SK-N-SH treated with all-trans-retinoic acid at 6 μM for 48 hours (cell line): ENCODE measurements around the gene FILIP1.

ENCODE experiments used
- ARNTL ChIP-seq: fragments of 450-650 bp; formaldehyde crosslinking; IDR thresholded peaks from 2 replicates; pipeline ENCODE4 v1.5.0; 2020; ENCODE audit warnings: low read depth, mild to moderate bottlenecking, moderate library complexity, borderline replicate concordance
- CREB5 ChIP-seq: fragments of 250-450 bp; sonication (Bioruptor Pico); IDR thresholded peaks from 2 replicates; pipeline ENCODE4 v1.5.1; 2020; ENCODE audit warnings: low read depth, mild to moderate bottlenecking, moderate library complexity
- CSRNP3 ChIP-seq: fragments of 250-450 bp; sonication (Bioruptor Pico); IDR thresholded peaks from 2 replicates; pipeline ENCODE4 v1.5.1; 2021; ENCODE audit warnings: mild to moderate bottlenecking, moderate library complexity
- PATZ1 ChIP-seq: fragments of 250-450 bp; sonication (Bioruptor Pico); IDR thresholded peaks from 2 replicates; pipeline ENCODE4 v1.8.0; 2020; ENCODE audit warnings: mild to moderate bottlenecking, moderate library complexity, borderline replicate concordance
- POU6F1 ChIP-seq: fragments of 250-450 bp; sonication (Bioruptor Pico); IDR thresholded peaks from 2 replicates; pipeline ENCODE4 v1.8.0; 2021; ENCODE audit warnings: low read depth, mild to moderate bottlenecking, moderate library complexity, borderline replicate concordance
- PPARA ChIP-seq: fragments of 250-450 bp; sonication (Bioruptor Pico); IDR thresholded peaks from 2 replicates; pipeline ENCODE4 v1.5.0; 2020; ENCODE audit warnings: mild to moderate bottlenecking, borderline replicate concordance
- RARB ChIP-seq: fragments of 250-450 bp; sonication (Bioruptor Pico); IDR thresholded peaks from 2 replicates; pipeline ENCODE4 v1.8.0; 2021; ENCODE audit warnings: mild to moderate bottlenecking, moderate library complexity
- TCF4 ChIP-seq: fragments of 250-450 bp; sonication (Bioruptor Pico); IDR thresholded peaks from 2 replicates; pipeline ENCODE4 v1.8.0; 2021; ENCODE audit warnings: mild to moderate bottlenecking, moderate library complexity, borderline replicate concordance
- TSHZ2 ChIP-seq: fragments of 250-450 bp; sonication (Bioruptor Pico); IDR thresholded peaks from 2 replicates; pipeline ENCODE4 v1.5.0; 2020; ENCODE audit warnings: mild to moderate bottlenecking, moderate library complexity
- ZFP3 ChIP-seq: fragments of 250-450 bp; sonication (Bioruptor Pico); IDR thresholded peaks from 2 replicates; pipeline ENCODE4 v1.5.0; 2020; ENCODE audit warnings: mild to moderate bottlenecking, moderate library complexity
- ZFP30 ChIP-seq: fragments of 450-650 bp; formaldehyde crosslinking; IDR thresholded peaks from 2 replicates; pipeline ENCODE4 v1.5.0; 2022; ENCODE audit warnings: mild to moderate bottlenecking, moderate library complexity
- ZNF565 ChIP-seq: fragments of 450-650 bp; formaldehyde crosslinking; conservative IDR thresholded peaks from 2 replicates; pipeline ENCODE4 v1.5.0; 2020; ENCODE audit warnings: low read depth, mild to moderate bottlenecking, moderate library complexity
- ZNF70 ChIP-seq: fragments of 450-650 bp; formaldehyde crosslinking; IDR thresholded peaks from 2 replicates; pipeline ENCODE4 v1.5.0; 2020; ENCODE audit warnings: mild to moderate bottlenecking, moderate library complexity
- ZNF8 ChIP-seq: fragments of 450-650 bp; formaldehyde crosslinking; IDR thresholded peaks from 2 replicates; pipeline ENCODE4 v1.5.0; 2020; ENCODE audit warnings: mild to moderate bottlenecking, moderate library complexity

- TF ChIP-seq CREB5 (CRISPR knock-in tag) (no peak), POU6F1 (CRISPR knock-in tag) (no peak), ARNTL (CRISPR knock-in tag) (no peak), ZNF565 (CRISPR knock-in tag) (no peak), RARB (no peak), ZFP3 (CRISPR knock-in tag) (no peak), ZNF70 (CRISPR knock-in tag) (no peak), PPARA (no peak), CSRNP3 (CRISPR knock-in tag) (no peak), ZFP30 (CRISPR knock-in tag) (no peak), TSHZ2 (CRISPR knock-in tag) (no peak), ZNF8 (CRISPR knock-in tag) (no peak), PATZ1 (no peak), TCF4 (CRISPR knock-in tag) (no peak)
Observed at GRCh38 chr6:75486850-75487518, 6.6 kb downstream of the FILIP1 start.
